NCI-H510A treated with DMSO at 0.1 percent for 48 hours (cell line): ENCODE measurements around the gene THBS1.

Experiments
- DNase-seq: peaks from one replicate; lab custom pipeline; 2025; lab: John Stamatoyannopoulos, UW

THBS1 gene

DNA sequence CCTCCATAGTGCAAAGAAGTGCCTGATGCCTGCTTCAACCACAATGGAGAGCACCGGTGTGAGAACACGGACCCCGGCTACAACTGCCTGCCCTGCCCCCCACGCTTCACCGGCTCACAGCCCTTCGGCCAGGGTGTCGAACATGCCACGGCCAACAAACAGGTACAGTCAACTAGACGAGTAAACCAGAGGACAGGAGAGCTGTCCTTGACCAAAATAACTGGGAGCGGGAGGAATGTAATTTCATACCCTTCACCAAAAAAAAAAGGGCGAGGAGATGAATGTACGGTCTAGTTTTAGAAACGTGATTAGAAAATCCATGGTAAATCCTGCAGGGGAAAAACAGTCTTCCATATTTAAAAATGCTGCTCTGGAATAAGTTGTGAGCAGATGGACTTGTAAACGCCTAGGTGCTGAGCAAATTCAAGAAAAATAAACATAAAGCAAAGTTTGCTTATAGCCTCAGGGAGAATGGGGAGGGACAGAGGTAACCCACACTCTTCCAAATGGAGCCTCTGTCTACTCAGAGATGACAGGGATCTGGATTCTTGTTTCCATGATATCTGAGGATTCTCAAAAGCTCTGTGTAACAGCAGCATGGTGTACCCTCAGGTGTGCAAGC is 8.4 kb downstream of the THBS1 start:
- DNase-seq = no peak

DNA sequence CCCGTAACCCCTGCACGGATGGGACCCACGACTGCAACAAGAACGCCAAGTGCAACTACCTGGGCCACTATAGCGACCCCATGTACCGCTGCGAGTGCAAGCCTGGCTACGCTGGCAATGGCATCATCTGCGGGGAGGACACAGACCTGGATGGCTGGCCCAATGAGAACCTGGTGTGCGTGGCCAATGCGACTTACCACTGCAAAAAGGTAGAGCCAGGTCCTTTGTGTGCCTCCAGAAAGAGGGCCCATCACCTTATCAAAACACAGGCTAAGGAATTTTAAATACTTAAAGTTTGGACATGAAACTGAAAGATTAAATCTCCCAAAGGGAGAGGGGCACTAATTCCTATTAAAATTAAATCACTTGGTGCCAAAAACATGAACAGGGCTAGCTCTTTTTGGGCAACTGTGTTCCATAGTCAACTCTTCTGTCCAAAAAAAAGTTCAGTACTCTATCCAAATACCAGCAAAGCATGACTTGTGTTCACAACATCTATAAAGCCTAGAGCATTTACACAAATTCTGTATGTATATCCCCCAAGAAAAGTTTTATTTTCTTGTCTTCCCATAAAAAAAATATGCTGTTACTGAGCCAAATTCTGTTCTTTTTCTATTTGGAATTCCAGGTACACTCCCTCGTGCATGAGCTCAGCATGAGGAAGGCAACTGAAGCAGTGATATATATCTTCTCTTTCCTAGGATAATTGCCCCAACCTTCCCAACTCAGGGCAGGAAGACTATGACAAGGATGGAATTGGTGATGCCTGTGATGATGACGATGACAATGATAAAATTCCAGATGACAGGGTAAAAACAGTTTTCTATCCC is 9.2 kb downstream of the THBS1 start:
- no peak for DNase-seq

DNA sequence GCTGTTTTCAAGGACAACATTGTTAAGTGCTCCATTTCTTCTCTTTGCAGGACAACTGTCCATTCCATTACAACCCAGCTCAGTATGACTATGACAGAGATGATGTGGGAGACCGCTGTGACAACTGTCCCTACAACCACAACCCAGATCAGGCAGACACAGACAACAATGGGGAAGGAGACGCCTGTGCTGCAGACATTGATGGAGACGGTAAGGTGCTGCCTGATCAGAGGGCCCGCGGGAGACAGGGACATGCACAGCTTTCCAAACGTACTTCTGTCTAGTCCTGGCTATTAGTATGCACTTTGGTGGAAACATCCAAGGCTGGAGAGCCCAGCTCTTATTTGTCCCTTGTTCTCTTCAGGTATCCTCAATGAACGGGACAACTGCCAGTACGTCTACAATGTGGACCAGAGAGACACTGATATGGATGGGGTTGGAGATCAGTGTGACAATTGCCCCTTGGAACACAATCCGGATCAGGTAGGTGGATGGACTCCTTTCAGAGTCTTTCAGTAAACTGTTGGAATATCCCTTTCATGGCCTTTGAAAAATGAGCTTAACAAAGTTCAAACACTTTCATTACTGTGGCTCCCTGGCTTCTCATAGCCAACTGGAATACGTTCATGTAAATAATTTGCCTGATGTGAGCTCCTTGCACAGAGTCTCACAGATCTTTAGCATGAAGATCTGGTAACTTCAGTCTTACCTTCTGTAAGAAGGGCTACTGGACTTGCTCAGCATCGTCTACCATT is 10.4 kb downstream of the THBS1 start:
- no peak for DNase-seq

DNA sequence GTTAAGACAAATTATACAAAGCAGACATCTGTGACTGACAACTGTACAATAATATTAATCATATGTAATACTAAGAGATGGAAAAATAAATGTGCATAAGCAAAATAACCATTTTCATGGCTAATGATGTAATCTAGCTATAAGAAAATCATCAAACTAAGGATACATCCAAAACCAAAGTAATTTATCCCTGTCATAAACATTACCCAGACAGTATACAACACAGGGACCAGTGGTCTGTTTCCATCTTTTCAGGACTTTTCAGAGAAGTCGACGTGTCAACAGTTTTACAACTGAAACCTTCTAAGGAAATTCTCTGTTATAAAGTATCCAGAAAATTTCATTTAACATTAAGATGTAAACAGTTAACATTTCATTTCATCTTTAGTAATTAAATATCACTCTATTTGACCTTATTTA is 11.0 kb downstream of the THBS1 start:
- DNase-seq = no peak

DNA sequence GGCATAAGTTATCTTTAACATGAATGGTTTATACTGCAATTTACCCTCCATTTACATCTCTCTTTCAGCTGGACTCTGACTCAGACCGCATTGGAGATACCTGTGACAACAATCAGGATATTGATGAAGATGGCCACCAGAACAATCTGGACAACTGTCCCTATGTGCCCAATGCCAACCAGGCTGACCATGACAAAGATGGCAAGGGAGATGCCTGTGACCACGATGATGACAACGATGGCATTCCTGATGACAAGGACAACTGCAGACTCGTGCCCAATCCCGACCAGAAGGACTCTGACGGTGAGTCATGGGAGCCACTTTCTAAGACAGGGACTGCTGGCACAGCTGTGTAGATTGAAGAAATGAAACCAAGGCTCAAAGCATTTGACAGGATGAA is 11.6 kb downstream of the THBS1 start:
- DNase-seq = no peak

DNA sequence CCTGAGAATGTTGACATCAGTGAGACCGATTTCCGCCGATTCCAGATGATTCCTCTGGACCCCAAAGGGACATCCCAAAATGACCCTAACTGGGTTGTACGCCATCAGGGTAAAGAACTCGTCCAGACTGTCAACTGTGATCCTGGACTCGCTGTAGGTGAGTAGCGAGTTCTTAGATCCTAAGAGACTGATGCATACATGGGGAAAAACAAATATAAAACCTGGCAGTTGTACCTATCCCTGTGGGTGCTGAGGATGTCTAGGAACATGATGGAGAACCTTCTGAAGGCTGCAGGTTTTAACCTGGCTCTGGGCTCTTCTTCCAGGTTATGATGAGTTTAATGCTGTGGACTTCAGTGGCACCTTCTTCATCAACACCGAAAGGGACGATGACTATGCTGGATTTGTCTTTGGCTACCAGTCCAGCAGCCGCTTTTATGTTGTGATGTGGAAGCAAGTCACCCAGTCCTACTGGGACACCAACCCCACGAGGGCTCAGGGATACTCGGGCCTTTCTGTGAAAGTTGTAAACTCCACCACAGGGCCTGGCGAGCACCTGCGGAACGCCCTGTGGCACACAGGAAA is 12.3 kb downstream of the THBS1 start:
- DNase-seq = no peak

DNA sequence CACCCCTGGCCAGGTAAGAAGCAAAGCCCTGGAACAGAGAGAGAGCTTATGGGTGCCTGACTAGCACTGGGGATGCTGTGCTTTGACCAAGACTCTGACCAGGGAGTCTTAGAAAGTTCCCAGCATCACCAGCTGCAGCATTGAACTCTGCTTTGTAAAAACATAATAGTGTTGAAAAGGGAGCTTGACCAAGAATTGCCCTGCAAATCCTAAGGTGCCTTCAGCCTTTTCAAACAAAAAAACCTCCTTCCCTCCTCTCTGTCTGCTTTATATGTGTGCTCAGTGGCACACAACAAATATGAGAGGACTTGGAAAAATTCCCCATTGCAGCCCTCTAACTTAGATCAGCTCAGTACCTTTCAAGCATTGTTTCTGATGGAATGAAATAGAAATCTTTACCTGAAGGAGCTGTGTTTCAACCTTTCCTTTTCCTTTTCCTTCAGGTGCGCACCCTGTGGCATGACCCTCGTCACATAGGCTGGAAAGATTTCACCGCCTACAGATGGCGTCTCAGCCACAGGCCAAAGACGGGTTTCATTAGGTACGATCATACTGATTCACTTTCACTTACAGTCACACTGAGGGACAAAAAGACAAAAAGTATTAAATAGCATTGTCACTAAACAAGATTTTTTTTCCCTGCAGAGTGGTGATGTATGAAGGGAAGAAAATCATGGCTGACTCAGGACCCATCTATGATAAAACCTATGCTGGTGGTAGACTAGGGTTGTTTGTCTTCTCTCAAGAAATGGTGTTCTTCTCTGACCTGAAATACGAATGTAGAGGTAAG is 13.0 kb downstream of the THBS1 start:
- DNase-seq = no peak

DNA sequence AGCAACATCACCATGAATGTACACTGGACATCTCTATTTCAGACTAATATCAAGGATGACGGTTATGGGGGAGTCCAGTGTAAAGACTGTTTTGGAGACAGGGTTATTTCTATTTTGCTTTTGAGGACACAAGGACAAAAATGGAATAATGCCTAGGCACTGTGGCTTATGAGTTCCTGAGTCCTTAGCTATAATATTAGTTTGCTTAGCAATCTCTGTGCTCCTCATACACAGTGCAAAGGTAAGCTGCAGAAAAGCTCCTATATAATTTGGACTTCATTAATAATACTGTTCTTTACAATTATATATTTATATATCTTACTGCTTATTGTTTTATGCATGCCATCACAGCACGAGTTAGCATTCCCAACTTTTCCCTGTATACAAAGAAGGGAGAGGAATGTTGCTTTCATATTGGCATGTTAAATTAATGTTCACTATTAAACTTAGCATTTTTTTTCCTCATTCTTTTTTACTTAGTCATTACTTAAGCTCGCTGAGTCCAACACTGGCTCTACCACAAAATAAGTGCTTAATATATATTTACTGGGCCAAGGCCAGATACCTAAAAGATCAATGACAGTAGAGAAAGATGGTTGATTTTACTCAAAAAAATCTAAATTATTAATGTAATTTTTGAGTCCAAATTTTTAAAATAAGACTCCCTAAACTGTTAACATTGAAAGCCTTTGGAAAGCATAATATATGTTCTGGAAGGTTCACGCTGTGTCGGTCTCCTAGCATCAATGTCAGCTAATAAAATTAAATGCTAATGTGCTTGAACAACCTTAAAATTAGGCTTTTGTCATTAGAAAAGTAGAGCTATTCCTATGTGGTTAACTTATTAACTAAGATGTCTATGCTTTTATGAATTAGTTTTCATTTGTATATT is 13.8 kb downstream of the THBS1 start:
- no peak for DNase-seq

DNA sequence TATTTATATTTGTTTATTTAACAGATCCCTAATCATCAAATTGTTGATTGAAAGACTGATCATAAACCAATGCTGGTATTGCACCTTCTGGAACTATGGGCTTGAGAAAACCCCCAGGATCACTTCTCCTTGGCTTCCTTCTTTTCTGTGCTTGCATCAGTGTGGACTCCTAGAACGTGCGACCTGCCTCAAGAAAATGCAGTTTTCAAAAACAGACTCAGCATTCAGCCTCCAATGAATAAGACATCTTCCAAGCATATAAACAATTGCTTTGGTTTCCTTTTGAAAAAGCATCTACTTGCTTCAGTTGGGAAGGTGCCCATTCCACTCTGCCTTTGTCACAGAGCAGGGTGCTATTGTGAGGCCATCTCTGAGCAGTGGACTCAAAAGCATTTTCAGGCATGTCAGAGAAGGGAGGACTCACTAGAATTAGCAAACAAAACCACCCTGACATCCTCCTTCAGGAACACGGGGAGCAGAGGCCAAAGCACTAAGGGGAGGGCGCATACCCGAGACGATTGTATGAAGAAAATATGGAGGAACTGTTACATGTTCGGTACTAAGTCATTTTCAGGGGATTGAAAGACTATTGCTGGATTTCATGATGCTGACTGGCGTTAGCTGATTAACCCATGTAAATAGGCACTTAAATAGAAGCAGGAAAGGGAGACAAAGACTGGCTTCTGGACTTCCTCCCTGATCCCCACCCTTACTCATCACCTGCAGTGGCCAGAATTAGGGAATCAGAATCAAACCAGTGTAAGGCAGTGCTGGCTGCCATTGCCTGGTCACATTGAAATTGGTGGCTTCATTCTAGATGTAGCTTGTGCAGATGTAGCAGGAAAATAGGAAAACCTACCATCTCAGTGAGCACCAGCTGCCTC is 14.7 kb downstream of the THBS1 start:
- DNase-seq = no peak

DNA sequence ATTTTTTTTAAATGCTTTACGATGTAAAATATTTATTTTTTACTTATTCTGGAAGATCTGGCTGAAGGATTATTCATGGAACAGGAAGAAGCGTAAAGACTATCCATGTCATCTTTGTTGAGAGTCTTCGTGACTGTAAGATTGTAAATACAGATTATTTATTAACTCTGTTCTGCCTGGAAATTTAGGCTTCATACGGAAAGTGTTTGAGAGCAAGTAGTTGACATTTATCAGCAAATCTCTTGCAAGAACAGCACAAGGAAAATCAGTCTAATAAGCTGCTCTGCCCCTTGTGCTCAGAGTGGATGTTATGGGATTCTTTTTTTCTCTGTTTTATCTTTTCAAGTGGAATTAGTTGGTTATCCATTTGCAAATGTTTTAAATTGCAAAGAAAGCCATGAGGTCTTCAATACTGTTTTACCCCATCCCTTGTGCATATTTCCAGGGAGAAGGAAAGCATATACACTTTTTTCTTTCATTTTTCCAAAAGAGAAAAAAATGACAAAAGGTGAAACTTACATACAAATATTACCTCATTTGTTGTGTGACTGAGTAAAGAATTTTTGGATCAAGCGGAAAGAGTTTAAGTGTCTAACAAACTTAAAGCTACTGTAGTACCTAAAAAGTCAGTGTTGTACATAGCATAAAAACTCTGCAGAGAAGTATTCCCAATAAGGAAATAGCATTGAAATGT is 15.6 kb downstream of the THBS1 start:
- no peak for DNase-seq

DNA sequence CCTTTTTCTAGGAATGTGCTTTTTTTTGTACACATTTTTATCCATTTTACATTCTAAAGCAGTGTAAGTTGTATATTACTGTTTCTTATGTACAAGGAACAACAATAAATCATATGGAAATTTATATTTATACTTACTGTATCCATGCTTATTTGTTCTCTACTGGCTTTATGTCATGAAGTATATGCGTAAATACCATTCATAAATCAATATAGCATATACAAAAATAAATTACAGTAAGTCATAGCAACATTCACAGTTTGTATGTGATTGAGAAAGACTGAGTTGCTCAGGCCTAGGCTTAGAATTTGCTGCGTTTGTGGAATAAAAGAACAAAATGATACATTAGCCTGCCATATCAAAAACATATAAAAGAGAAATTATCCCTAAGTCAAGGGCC is 16.5 kb downstream of the THBS1 start:
- no peak for DNase-seq

DNA sequence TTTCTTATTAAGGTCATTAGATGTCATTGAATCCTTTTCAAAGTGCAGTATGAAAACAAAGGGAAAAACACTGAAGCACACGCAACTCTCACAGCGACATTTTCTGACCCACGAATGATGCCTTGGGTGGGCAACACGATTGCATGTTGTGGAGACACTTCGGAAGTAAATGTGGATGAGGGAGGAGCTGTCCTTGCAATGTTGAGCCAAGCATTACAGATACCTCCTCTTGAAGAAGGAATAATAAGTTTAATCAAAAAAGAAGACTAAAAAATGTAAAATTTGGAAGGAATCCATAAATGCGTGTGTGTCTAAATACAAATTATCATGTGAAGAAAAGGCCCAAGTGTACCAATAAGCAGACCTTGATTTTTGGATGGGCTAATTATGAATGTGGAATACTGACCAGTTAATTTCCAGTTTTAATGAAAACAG is 16.9 kb downstream of the THBS1 start:
- no peak for DNase-seq

DNA sequence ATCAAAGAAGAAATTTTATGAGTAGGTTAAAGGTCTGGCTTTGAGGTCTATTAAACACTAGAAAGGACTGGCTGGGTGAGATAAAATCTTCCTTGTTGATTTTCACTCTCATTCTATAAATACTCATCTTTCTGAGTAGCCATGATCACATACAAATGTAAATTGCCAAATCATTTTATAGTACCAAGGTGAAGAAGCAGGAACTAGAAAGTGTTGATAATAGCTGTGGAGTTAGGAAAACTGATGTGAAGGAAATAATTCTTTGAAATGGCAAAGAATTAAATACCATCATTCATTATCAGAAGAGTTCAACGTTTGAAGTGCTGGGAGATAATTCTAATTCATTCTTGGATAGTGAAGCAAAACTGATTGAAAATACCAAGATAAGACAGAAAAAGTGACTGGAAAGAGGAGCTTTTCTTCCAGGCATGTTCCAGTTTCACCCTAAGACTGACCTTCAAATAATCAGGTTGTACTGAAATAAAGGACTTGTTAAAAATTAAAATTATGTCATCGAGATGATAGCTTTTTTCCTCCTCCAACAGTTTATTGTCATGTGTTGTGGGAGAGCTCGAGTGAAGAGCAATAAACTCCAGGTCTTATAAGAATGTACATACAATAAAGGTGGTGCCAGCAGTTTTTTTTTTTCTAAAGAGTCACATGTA is 17.4 kb downstream of the THBS1 start:
- DNase-seq = no peak

DNA sequence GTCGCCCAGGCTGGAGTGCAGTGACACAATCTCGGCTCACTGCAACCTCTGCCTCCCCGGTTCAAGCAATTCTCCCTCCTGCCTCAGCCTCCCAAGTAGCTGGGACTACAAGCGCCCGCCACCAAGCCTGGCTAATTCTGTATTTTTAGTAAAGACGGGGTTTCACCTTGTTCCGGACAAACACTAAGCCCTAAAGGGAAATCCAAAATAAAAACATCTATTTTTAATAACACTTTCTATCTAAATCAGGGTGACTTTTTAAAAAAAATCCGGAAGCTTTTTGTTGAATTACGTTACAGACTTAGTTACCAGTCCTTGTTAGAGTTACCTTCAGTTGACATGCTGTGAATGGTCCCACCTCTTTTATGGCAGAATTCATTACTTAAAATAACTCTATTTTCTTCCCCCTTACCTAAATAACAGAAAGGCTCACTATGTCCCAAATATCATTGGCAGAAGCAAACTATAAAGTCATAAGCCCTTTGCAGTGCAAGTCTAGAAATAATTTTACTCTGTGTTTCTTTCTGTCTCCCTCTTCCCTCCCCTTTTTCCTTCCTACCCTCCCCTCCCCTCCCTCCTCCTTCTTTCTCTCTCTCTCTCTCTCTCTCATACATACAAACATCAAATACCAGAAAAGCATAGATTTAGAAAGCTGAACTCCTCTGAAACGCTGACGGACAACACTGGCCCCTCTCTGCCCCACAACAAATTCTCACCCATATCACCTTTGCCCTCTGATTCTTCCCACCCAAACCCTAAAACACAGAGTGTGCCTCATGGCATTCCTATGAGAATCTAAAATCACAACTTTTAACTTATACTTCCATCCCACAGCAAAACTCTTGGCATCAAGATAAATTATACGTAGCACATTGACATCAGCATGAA is 18.3 kb downstream of the THBS1 start:
- no peak for DNase-seq

DNA sequence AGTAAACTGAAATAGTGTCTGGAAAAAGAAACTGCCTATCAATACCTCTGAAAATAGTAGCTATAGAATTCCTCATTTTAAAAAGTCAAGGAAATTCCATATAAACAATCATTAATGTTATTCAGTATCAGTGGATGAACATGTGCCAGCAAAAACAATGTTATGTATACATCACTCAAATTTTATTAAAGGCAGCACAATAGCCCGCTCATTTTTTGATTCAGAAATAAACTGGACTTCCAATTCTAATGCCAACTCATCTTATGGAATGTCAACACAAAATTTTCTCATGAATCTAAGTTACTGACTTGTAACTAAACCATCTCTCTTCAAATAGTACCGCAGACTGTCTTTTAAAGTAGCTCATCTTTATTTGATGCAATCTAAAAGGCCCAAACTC is 19.0 kb downstream of the THBS1 start:
- DNase-seq = no peak

DNA sequence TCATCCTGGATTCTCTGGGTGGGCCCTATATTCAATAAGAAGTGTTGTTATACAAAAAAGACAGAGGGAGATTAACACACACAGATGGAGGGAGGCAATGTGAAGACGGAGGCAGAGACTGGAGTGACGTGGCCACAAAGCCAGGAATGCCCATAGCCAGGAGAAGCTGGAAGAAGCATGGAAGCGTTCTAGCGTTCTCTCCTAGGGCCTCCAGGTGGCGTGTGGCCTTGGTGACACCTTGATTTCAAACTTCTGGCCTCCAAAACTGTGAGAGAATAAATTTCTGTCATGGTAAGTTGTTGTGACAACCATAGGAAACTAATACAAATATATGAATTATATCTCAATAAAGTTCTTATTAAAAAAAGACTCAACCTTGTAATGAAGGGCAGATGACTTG is 21.3 kb downstream of the THBS1 start:
- no peak for DNase-seq

DNA sequence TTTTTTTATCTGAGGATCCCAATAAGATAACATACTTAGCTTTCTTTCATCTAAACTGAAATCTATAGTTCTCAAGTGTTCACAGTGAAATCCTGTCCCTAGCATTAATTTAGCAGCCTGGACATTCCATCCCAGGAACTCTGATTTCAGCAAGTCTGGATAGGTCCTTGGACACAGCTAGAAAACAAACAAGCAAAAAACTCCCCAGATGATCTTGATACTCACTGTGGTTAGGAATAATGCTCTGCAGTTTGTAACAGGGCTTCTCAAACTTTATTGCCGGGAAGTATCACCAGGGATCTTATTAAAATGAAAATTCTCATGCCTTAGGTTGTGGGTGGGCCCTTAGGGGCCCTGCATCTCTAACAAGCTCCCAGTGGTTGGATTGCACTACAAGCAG is 24.3 kb downstream of the THBS1 start:
- DNase-seq = no peak
